ENCODE measurements around the gene SYMPK. TPM values are rescaled to one million over a fixed set of nuclear protein-coding genes. Genes with fewer than 3 reads are reported as not detected.

SYMPK gene
- 37.1 and 38.7 TPM in 2 replicates for total RNA-seq

DNA sequence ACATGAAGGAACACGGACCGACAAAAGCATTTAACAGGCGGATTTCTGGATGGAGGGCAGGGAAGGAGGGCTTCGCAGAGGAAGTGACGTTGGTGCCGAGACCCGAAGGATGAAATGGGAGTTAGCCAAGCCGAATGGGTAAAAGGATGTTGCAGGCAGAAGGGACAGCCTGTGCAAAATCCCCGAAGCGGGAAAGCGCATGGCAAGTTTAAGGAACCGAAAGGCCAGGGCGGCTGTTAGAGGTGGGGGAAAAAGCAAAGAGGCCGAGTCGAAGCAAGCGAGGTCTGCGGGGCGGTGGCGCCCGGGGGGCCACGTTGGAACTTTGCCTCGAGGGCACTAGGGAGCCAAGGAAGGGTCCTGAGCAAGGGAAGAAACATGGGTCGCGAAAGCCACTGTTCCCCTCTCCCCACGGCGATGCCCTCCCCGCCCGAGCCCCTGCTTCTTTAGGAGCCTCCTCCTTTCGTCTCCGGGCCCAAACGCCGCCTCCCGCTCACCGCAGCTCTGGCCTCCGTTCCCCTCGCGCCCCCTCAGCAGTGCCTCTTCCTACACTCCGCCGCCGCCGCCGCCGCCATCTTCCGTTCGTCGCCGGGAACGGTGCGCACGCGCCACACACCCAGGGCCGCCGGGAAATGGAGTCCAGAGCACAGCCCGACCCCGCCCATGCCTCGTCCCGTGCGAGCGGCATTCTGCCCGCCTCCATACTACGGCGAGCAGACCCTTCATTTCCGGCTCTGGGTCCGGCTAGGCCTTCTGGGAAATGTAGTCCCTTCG lies at the start of gene SYMPK:
TSS of gene SYMPK (minus strand) at position 584 of the 771 bp plus-strand sequence. CDS start 8,652 bp downstream, outside the sequence.
- H3K4me3 ChIP-seq (ENCODE audit: low read depth, low read length) = peak within 1 kb of the TSS; percentile 98
- TF ChIP-seq, protein P1, sequence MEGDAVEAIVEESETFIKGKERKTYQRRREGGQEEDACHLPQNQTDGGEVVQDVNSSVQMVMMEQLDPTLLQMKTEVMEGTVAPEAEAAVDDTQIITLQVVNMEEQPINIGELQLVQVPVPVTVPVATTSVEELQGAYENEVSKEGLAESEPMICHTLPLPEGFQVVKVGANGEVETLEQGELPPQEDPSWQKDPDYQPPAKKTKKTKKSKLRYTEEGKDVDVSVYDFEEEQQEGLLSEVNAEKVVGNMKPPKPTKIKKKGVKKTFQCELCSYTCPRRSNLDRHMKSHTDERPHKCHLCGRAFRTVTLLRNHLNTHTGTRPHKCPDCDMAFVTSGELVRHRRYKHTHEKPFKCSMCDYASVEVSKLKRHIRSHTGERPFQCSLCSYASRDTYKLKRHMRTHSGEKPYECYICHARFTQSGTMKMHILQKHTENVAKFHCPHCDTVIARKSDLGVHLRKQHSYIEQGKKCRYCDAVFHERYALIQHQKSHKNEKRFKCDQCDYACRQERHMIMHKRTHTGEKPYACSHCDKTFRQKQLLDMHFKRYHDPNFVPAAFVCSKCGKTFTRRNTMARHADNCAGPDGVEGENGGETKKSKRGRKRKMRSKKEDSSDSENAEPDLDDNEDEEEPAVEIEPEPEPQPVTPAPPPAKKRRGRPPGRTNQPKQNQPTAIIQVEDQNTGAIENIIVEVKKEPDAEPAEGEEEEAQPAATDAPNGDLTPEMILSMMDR (IDR thresholded peaks at IDR 0.05; ENCODE audit: insufficient read depth, low read depth, low read length) = no peak
- peak; percentile 98 for DNase-seq (ENCODE audit: low read depth)

DNA sequence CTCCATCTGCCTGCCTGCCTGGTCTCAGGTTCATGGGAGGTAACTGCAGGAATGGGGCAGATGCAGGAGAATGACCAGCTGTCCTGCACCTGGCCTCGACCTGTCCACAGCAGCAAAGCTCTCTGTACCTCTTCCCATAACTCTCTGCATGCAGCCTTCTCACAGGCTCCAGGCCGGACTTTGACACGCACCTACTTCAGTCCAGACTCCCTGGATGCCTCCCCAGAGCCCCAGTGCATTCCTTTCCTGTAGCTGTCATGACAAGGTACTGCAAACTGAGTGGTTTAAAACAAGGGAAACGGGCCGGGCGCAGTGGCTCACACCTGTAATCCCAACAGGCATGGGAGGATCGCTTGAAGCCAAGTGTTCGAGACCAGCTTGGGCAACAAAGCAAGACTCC lies 48.3 kb upstream of the SYMPK start:
- H3K4me3 ChIP-seq (ENCODE audit: low read depth, low read length) = no peak overlapping the region
- TF ChIP-seq, protein P1 (IDR thresholded peaks at IDR 0.05; ENCODE audit: insufficient read depth, low read depth, low read length) = no peak
- no peak for DNase-seq (ENCODE audit: low read depth)

DNA sequence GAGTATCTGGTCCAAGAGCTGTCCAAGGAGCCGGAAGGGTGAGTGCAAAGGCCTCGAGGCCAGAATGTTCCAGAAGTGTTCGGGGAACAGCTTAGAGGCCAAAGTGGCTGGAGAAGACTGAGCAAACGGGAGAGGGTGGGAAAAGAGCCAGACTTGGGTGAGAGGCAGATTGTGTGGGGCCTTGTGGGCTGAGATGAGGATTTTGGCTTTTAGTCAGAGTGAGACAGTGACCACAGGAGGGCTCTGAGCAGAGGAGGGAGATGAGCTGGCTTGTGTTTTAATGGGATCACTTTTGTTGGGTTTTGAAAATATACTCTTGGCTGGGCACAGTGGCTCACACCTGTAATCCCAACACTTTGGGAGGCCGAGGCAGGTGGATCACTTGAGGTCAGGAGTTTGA lies 46.0 kb upstream of the SYMPK start:
- no peak overlapping the region for H3K4me3 ChIP-seq (ENCODE audit: low read depth, low read length)
- no peak for DNase-seq (ENCODE audit: low read depth)
- TF ChIP-seq, protein P1 (IDR thresholded peaks at IDR 0.05; ENCODE audit: insufficient read depth, low read depth, low read length) = no peak

DNA sequence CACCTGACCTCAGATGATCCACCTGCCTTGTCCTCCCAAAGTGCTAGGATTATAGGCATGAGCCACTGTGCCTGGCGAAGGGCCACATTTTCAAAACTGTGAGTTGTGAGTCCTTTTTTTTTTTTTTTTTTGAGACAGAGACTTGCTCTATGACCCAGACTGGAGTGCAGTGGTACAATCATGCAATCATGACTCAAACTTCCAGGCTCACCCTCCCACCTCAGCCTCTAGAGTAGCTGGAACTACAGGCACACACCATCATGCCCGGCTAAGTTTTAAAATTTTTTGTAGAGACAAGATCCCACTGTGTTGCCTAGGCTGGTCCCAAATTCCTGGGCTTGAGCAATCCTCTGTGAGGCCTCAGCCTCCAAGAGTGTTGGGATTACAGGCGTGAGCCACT lies 43.3 kb upstream of the SYMPK start:
- TF ChIP-seq, protein P1 (IDR thresholded peaks at IDR 0.05; ENCODE audit: insufficient read depth, low read depth, low read length) = no peak
- no peak overlapping the region for H3K4me3 ChIP-seq (ENCODE audit: low read depth, low read length)
- DNase-seq (ENCODE audit: low read depth) = no peak

DNA sequence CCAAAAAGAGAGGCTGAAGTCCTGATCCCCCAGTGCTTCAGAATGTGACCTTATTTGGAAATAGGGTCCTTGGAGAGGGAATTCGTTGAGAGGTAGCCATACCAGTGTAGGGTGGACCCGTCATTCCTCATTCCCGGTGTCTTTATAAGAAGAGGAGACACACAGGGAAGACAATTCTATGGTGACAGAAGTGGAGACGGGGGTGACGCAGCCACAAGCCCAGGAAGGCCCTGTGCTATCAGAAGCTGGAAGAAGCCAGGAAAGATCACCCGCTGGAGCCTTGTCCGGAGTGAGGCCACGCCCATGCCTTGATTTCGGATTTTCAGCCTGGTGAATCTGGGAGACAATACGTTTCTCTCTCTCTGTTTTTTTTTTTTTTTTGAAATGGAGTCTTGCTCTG lies 42.1 kb upstream of the SYMPK start:
- no peak for DNase-seq (ENCODE audit: low read depth)
- TF ChIP-seq, protein P1 (IDR thresholded peaks at IDR 0.05; ENCODE audit: insufficient read depth, low read depth, low read length) = no peak
- no peak overlapping the region for H3K4me3 ChIP-seq (ENCODE audit: low read depth, low read length)

DNA sequence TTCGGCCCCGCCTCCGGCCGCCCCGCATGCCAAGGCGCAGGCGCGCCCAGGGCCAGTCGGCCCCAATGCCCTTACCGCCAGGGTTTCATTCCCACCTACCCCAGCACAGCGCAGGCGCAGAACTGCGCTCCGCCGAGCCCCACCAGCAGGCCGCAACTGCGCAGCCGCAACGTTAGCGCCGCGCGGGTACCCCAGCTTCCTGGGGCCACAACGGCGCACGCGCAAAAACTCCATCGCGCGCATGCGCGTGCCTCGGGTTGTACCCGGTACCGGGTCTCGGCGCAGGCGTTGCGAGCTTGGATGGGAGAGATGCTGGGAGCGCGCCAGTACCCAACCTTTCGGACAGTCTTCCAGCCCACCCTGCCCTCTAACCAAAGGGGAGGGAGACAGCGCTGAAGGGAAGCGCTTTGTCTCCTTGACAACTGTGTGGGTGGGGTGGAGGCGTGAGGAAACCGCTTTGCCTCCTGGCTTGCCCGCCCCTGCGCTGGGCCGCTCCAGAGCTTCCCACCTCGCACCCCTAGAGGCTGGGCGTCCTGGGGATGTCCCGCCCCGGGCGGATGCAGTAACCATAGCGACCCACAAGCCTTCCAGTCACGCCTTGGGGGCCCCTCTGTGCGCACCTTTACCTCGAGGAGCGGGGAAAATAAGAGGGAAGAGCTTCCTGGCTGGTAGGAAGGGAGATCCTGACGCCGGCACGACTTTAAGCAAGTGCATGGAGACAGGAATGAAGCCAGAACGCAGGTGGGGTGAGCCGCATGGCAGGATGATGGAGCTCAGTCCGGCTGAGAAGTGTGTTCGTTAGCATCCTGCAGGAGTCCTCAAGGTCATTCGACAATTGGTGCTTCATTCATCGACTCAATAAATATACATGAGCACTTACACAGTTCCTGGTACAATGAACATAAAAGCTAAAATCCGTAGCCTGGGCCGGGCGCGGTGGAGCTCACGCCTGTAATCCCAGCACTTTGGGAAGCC lies 40.0 kb upstream of the SYMPK start:
- DNase-seq (ENCODE audit: low read depth) = peak; percentile 97
- peak overlapping the region; percentile 93 for H3K4me3 ChIP-seq (ENCODE audit: low read depth, low read length)
- TF ChIP-seq, protein P1 (IDR thresholded peaks at IDR 0.05; ENCODE audit: insufficient read depth, low read depth, low read length) = no peak
